SK-N-MC (cell line): ENCODE results near the gene GALC.

Experiments used
- EZH2 ChIP-seq: fragments of 200-600 bp; sonication (generic); IDR thresholded peaks from one replicate; pipeline ENCODE4 v1.6.1; 2017; ENCODE audit warnings: antibody characterized with exemption
- POLR2AphosphoS5 ChIP-seq: IDR thresholded peaks from 2 replicates; pipeline ENCODE4 v1.6.1; 2012; ENCODE audit warnings: mild to moderate bottlenecking, low read depth, low read length, borderline replicate concordance

- TF ChIP-seq POLR2AphosphoS5 (no peak), EZH2 (no peak)
Observed at GRCh38 chr14:87908550-87908949, 84.4 kb downstream of the GALC start.
